HG03039 (cell line): ENCODE data around the gene RBM43.
"Not testable (repeated sequence)": the region's sequence is repeated elsewhere in the genome, so short reads cannot be mapped to it uniquely, and the experiment has no call there.

ENCODE experiments used
- ATAC-seq: cut with Tn5 transposase; IDR thresholded peaks from one replicate; pipeline ENCODE4 v1.9.1; 2021; ENCODE audit warnings: mild to moderate bottlenecking, moderate library complexity; ENCODE audit not compliant: unreplicated experiment

The RBM43 gene

GRCh38 chr2:151269798-151270568, 8.3 kb upstream of the RBM43 start:
- ATAC-seq, result no peak

- ATAC-seq, result no peak
These were observed 6.4 kb upstream of the RBM43 start for GRCh38 chr2:151268085-151268484.

GRCh38 chr2:151267537-151267936, 5.9 kb upstream of the RBM43 start:
- ATAC-seq, result no peak

- ATAC-seq, result no peak
These were observed 4.3 kb upstream of the RBM43 start for GRCh38 chr2:151265991-151266390.

- no peak for ATAC-seq
These were observed 2.6 kb upstream of the RBM43 start for GRCh38 chr2:151264157-151264825.

GRCh38 chr2:151262629-151263028, 966 bp upstream of the RBM43 start:
- ATAC-seq, result no peak

GRCh38 chr2:151261977-151262291, 271 bp upstream of the RBM43 start:
- no peak for ATAC-seq

- peak; percentile 16 for ATAC-seq
These were observed 961 bp downstream of the RBM43 start for GRCh38 chr2:151260573-151261230.

GRCh38 chr2:151258121-151258520, 3.5 kb downstream of the RBM43 start:
- ATAC-seq, result no peak

GRCh38 chr2:151252646-151253045, 9.0 kb downstream of the RBM43 start:
- no peak for ATAC-seq

GRCh38 chr2:151251012-151251411, 10.7 kb downstream of the RBM43 start:
- ATAC-seq, result no peak

GRCh38 chr2:151247432-151247831, 14.2 kb downstream of the RBM43 start:
- ATAC-seq, result no peak

- ATAC-seq, result no peak
These were observed 15.5 kb downstream of the RBM43 start for GRCh38 chr2:151246152-151246551.

GRCh38 chr2:151243468-151243867, 18.2 kb downstream of the RBM43 start:
- no peak for ATAC-seq

- no peak for ATAC-seq
These were observed 20.4 kb downstream of the RBM43 start for GRCh38 chr2:151241224-151241623.

GRCh38 chr2:151240433-151240832, 21.2 kb downstream of the RBM43 start:
- no peak for ATAC-seq

GRCh38 chr2:151239624-151240023, 22.0 kb downstream of the RBM43 start:
- ATAC-seq, result no peak

GRCh38 chr2:151238527-151239487, 22.9 kb downstream of the RBM43 start:
- peak; percentile 76 for ATAC-seq

- no peak for ATAC-seq
These were observed 24.1 kb downstream of the RBM43 start for GRCh38 chr2:151237422-151238025.

GRCh38 chr2:151233760-151234159, 27.9 kb downstream of the RBM43 start:
- ATAC-seq, result not testable (repeated sequence)

- not testable (repeated sequence) for ATAC-seq
These were observed 28.4 kb downstream of the RBM43 start for GRCh38 chr2:151233288-151233687.
